ENCODE data around the gene ING2.

The ING2 gene

DNA sequence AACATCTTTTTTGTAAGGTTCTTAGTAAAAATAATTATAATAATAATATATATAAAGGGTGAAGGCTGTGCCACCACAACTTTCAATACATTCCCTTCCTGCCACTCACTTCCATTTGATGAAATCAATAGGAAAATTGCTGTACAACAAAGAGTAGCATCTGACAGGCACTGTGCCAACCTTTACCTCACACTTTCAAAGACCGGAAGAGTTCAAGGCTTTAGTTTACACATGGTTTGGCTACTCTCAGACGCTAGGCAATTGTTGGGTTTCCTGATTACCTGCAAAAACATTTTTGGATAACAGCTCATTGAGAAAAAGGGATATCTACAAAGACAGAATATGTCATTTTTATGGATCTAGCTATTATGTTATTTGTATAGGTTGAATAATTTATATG is 5.5 kb upstream of the ING2 start:
- DNase-seq: no peak

- DNase-seq: no peak
These were observed 5.1 kb upstream of the ING2 start for GRCh38 chr4:183499801-183500200.

DNA sequence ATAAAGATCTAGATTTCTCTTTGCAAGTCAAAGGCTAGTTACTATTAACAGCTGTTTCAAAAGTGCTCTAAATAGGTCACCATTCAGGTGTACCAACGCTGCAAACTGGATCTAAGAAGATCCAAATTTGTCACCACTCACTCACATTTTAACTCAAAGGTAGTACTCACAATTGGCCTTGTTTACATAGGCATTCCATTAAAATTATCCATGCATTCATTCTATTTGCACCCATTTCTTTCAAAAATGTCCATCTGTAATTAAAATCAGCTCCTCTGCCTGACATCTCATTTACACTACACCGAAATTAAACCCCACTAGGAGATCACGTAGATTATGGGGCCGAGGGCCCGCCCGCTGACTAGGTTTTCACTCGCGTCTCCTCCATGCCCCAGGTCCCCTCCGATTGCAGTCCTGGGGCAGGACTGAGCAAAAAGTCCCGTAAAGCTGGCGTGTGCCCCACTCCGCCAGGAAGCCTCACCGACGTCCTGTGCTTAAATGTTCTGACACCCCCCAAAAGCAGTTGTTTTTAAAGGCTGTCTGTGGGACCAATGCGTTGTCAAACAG is 1.3 kb upstream of the ING2 start:
- DNase-seq: peak in 16 of 56 donors; percentile 14 to 75 (median 36)

- peak; percentile 84 to 99 (median 97) for DNase-seq
These were observed 561 bp upstream of the ING2 start for GRCh38 chr4:183504064-183504929.

DNA sequence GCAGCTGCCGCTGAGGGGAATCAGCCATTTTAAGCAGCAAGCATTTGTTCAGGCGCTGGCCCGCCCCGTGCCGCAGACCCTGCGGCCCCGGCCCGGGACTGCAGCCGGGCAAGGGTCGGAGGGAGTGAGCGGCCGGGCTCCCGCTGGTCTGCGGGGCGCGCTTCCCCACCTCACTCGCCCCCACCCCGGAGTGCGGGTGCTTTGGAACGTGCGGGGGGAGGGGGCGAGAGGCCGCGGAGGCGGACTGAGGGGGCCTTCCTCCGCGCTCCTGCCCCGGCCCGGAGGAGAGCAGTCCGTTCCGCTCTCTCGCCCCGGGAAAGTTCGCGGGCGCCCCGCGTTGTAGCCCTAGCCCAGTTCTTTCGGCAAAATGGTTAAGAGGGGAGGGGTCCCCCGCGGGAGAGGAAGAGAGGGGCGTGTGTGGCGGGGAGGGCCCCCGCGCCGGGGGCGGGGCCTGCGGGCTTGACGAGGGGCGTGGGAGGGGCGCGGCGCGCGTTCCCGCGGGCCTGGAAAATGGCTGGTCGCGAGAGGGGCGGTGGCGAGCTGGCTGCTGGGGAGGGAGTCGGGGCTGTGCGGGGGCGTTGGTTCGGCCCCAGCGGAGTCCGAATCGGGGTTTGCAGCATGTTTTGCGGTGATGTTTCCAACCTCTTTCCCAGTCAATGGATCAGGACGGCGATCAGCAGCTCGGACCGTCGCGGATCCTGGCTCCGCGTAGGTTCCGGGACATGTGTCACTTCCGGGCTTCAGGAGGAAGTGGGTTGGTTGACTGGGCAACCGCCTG is 942 bp downstream of the ING2 start:
- DNase-seq: peak; percentile 67 to 98 (median 89)

DNA sequence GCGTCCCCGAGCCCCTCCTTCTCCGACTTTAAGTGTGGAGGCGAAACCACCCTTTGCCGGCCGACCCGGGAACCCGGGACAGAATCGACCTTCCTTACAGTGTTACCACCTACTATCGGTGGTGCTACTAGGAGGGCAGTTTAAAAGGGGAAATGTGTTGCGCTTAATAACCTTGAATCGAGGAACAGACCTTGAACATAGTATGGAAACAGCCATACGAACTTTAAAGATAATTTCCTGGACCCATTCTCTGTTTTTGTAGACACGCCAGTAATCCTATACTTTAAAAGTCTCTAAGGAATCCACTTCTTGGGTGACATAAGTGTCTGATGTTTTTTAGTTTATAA is 1.5 kb downstream of the ING2 start:
- no peak for DNase-seq

GRCh38 chr4:183507925-183508696 is 3.3 kb downstream of the ING2 start:
- no peak for DNase-seq

GRCh38 chr4:183508697-183509335 is 4.0 kb downstream of the ING2 start:
- no peak for DNase-seq

- no peak for DNase-seq
These were observed 10.6 kb downstream of the ING2 start for GRCh38 chr4:183515411-183515810.

DNA sequence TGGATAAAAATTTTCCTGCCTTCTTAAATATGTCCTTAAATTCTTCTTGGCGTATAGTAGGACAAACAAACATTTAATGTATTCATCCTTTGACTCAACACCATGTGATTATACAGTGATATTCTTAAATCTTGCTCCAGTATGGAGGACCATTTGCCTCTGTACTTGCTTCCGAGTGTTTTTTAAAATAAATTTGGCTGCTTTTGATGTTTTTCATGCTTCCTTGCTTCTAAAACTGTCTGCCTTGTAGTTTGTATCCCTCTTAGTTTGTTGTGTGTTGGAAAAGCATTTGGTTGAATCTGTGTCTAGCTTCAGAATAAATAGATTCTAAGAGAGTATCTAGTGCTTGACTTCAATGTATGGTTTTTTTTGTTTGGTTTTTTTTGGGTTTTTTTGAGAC is 12.3 kb downstream of the ING2 start:
- no peak for DNase-seq

GRCh38 chr4:183517781-183518180 is 12.9 kb downstream of the ING2 start:
- no peak for DNase-seq

DNA sequence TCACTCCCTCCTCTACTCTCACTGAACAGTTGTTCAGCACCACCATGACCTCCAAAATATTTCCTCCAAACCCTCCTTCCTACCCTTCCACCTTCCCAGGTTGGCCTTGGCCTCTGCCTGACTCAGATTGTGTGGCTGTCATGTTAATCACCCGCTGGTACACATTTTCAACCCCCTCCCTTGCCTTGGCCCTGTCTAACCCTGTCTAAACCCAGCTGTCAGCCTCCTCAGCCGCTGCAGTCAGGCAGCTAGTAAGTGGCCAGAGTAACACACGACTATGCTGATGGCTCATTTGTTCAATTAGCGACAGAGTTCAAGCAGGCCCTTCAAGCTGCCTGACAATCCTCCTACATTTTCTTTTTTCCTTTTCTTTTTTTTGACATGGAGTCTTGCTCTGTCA is 18.0 kb downstream of the ING2 start:
- DNase-seq: no peak

GRCh38 chr4:183527326-183527725 is 22.5 kb downstream of the ING2 start:
- no peak for DNase-seq

DNA sequence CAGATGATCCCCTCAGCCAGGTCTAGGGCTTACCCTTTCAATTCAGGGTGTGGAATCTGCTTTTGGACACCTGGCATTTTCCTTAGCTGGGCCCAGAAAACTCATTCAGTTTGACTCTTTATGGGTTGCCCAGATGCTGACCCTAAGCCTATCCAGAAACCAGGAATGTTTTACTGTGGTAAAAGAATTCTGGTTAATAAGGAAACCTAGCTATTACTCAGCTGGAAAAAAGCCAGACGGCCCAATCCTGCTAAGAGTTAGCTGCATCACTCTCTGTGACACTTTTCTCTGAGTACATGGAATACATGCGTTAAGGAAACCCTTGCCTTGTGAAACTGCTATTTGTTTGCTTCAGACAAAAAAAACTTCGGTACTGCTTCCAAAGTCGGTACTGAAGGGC is 28.0 kb downstream of the ING2 start:
- no peak for DNase-seq

DNA sequence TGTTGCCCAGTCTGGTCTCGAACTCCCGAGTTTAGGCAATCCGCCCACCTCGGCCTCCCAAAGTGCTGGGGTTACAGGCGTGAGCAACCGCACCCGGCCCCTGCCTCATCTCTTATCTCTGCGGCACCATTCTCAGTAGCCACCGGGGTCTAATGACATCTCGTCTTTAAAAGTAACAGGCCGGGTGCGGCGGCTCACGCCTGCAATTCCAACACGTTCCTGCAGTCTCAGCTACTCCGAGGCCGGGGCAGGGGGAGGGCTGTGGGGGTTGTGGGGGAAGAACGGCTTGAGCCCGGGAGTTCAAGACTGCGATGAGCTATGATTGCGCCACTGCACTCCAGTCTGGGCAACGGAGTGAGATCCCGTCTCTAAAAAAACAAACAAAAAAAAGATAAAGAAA is 28.8 kb downstream of the ING2 start:
- no peak for DNase-seq

DNA sequence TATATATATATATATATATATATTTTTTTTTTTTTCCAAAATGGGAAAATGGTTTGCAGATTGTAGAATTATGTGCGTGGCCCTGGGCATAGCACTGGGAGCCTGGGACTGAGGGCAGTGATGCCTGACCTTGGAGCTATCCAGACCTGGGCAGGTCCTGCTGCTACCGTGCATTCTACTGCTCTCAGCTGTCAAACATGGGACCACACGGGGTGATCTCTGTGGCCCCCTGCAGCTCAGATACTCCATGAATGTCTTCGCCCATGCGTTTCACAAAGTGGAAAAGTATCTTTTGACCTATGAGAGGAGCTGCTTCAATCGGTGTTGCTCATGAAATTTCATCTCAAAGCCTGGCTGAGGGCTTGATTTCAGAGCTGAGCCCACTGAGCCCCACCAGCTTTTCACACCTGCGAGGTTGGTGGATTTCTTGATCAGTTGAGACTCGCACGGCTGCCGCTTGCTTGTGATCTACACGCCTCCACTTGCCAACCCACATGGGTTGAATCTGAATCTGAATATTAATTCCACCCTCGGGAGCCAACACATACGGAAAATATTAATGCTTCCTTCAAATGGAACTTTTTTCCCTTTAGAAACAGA is 35.7 kb downstream of the ING2 start:
- DNase-seq: no peak

DNA sequence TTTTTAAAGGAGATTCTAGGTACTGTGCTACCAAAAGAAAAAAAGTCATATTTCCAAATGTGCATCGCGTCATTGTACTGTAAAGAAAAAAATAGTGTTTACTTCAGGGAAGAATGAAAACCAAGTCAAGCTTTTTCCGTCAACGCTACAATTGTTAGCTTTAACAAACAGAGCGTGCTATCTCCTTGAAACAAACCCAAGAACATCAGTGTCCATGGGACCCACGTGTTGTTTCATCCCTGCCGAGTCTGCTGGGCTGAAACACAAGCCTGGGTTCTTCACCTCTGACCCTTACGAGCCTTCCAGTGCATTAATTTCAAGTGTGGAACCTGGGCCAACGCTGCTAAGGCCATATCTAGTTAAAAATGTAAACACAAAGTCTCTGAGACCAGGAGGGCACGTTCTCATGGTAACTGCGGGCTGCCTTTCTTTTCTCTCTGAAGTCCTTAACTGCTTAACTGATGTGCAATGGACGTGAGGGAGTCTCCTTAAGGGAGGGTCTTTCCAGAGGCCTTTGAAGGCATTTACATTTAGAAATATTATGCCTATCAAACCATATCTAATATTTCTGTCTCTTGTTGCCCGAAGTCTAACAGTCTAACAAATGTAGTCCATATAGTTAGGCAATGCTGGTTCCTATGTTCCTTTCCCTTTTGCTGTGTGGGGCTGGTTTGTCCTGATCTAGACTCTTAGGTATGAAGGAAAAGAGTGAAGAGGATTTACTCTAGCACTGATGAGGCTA is 36.3 kb downstream of the ING2 start:
- no peak for DNase-seq

- DNase-seq: no peak
These were observed 36.8 kb downstream of the ING2 start for GRCh38 chr4:183541752-183542040.

DNA sequence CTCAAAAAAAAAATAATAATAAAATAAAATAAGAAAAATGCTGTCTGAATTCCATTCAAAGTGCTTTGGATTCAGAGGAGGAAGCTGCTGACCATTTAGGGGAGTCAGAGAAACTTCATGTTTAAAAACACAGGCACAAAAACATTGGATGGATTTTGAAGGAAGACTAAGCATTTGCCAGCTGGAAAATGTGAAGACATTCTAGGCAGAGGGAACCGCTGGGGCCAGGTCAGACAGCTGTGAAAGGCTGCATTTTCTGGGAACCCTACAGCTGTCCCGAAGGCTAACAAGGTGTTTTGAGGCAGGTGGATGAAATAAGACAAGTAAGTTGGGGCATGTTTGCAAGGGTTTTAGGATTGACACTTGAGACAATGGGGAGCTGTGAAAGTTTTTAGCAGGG is 38.6 kb downstream of the ING2 start:
- DNase-seq: no peak

DNA sequence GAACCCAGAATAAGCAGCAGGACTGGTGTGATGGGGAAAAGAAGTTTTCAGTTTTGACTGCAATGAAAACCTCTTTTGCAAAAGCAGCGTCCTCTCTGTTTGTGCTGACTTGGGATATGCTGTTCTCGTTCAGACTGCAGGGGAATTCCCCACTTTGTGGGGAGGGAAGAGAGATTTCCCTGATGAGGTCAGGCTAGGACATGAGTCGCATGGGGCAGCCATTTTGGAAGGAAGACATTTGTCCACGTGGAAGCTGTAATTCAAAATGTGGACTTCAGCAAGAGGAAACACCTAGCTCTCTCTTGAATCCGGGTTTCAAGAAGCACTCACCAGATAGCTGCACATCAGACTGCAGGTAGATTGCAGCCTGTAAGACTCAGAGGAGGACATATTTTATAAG is 39.3 kb downstream of the ING2 start:
- no peak for DNase-seq
